HUES6 (cell line): ENCODE measurements around the gene TNIK.
A peak's percentile ranks its signal among the peaks of the same experiment; 100 is the strongest.
"Not testable (repeated sequence)": the region's sequence is repeated elsewhere in the genome, so short reads cannot be mapped to it uniquely, and the experiment has no call there.

Experiments
- H3K27ac ChIP-seq: 2 replicates; pipeline ENCODE4 v1.7.0; 2013; ENCODE audit warnings: low read depth, mild to moderate bottlenecking, low read length, inconsistent platforms
- H3K27me3 ChIP-seq: 2 replicates; pipeline ENCODE4 v1.6.1; 2013; ENCODE audit warnings: low read length; ENCODE audit not compliant: control insufficient read depth, insufficient read depth
- H3K36me3 ChIP-seq: 2 replicates; pipeline ENCODE4 v1.6.1; 2013; ENCODE audit warnings: low read length; ENCODE audit not compliant: control insufficient read depth, insufficient read depth
- H3K4me1 ChIP-seq: 2 replicates; pipeline ENCODE4 v1.6.1; 2013; ENCODE audit warnings: low read length; ENCODE audit not compliant: control insufficient read depth, insufficient read depth
- H3K4me3 ChIP-seq: 2 replicates; pipeline ENCODE4 v1.5.1; 2013; ENCODE audit warnings: low read depth, low read length
- H3K9ac ChIP-seq: one replicate; pipeline ENCODE4 v1.6.1; 2013; ENCODE audit warnings: mild to moderate bottlenecking, low read length
- H3K9me3 ChIP-seq: 2 replicates; pipeline ENCODE4 v1.6.1; 2013; ENCODE audit warnings: low read depth, low read length; ENCODE audit not compliant: control insufficient read depth, insufficient read depth

The TNIK gene

DNA sequence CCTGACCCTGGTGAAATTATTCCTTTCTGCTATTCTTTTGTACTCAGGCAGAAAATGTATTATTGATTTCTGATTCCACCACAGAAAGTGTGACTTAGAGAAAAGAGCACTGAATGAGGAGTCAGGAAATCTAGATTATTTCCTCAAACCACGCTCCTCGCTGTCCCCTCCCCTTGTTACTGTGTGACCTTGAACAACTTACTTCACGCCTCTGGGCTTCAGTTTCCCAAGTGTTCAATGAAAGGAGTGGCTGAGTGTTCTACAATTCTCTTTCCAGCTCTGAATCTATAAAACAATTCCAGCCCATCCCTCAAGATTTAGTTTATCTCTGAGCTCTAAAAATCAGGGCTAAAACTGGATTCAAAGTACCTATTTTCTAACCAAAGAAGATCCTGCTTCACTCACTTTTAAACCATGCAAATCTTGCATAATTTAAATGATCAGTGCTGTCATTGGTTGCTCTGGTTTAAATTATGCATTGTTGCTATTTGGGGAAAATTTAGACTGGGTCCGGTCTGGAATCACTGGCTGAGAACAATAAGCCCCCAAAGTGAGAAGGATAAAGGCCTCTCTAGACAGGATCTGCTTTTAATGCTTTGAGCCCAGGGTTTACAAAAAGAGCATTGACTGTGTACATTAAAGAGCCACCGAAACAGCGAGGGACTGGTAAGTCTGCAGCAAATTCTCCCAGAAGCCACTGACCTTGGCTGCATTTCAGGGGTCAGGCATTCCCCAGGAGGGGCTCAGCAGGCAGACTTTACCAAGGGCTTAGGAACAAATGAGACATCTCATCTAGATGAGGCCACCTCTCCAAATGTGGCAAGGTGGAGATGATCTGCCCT lies 3.2 kb downstream of the TNIK start:
- Histone ChIP-seq H3K36me3 (no peaks in the 10 kb centered on the region), H3K4me1 (peaks cover 50% of the 10 kb centered on the region), H3K9me3 (no peaks in the 10 kb centered on the region), H3K27ac (no peak overlapping the region), H3K27me3 (peaks cover 26% of the 10 kb centered on the region; the same call in 1 of the 2 replicates), H3K9ac (peak overlapping the region; percentile 51), H3K4me3 (peak overlapping the region; percentile 99)

DNA sequence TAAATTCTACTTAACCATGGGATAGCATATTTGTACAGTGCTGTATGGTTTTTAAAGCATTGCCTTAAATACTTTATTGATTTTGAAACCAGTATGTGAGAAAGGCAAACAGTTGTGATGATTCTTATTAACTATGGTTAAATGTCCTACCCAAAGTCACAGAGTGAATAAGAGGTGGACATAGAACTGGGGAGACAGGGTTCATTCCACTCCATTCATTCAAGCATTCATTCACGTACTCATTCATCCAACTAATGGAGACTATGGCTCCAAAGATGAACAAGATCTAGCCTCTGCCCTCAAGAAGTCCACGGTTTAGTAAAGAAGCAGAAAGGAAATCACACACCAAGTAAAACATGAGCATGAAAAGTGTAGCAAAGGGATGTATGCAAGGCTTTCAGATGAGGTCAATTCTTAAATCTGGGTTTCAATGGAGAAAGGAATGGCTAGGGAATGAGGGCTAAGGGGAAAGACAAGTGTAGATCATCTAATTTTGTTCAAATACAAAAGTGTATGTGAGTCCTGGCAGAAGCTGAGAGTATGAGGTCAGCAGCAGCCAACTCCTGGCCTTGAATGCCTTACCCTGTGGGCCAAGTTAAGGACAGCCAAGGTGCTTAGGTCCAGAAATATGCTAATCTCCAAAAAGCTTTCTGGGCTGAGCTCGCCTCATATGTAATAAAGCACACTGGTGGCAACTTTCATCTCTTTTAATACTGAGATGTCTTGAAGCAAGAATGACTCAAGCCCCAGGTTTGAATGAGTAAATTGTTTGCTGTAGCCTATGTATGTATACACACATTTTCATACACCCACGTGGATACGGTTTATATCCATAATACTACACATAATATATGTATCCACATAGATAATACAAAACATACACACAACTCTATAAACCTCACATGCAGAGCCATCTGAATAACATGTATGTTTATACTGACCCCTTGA lies 4.3 kb downstream of the TNIK start:
- Histone ChIP-seq H3K4me1 (peaks cover 44% of the 10 kb centered on the region), H3K27me3 (peaks cover 15% of the 10 kb centered on the region; the same call in 1 of the 2 replicates), H3K27ac (no peak overlapping the region), H3K9ac (no peak overlapping the region), H3K9me3 (no peaks in the 10 kb centered on the region), H3K36me3 (no peaks in the 10 kb centered on the region), H3K4me3 (no peak overlapping the region)

DNA sequence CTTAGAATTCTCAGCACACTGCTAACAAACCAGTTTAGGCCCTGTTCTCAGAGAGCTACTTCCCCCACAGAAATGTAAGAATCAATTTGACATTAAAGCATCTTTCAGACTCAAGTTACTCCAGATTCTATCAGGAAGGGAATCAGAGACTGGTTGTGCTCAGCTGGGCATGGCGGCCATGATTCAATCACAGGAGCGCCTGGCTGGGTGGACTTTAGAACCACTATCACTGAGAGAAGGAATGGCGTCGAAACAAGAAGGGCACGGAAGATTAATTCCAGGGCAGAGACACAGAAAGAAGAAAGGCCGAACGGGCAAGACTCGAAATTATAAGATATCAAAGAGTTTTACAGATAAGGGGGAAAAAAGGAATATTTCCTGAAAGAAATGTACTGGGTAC lies 6.2 kb downstream of the TNIK start:
- H3K27me3 ChIP-seq = peaks cover 5% of the 10 kb centered on the region; the same call in 1 of the 2 replicates
- H3K9me3 ChIP-seq = no peaks in the 10 kb centered on the region
- H3K36me3 ChIP-seq = no peaks in the 10 kb centered on the region
- H3K4me3 ChIP-seq = no peak overlapping the region
- H3K9ac ChIP-seq = no peak overlapping the region
- H3K27ac ChIP-seq = no peak overlapping the region
- H3K4me1 ChIP-seq = peaks cover 44% of the 10 kb centered on the region

DNA sequence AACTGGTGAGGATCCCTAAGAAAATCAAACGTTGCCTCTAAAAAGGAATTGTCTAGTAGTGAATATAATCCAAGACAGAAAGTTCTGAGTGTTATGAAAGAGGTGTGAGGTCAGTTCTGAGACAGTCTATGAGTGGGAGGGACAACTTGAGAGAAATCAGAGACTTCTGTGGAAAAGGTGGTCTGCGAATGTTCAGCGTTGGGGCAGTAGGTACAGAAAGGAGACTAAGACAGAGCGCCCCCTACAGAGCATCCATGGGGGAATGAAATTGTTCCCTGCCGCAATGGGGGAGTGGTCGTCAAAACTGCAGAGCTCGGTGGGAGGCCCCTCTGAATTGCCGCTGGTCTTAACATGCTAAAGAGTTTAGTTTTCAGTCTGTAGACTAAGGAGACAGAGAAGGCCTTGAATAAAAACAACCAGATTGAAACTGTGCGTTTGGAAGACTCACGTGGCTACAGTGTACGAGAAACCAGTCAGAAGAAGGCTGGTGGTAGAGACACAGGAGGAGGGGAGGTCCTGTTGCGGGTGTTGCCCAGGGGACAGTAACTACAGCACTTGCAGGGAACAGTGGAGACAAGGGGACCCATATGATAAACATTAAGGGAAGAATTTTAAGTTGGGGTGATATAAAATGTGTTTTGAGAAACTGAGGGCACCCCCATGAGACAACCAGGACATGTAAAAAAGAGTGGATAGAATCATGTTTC lies 6.9 kb downstream of the TNIK start:
- Histone ChIP-seq H3K4me3 (peak overlapping the region; percentile 27), H3K4me1 (peaks cover 44% of the 10 kb centered on the region), H3K36me3 (no peaks in the 10 kb centered on the region), H3K9ac (no peak overlapping the region), H3K9me3 (no peaks in the 10 kb centered on the region), H3K27ac (no peak overlapping the region), H3K27me3 (peaks cover 4% of the 10 kb centered on the region; the same call in 1 of the 2 replicates)

DNA sequence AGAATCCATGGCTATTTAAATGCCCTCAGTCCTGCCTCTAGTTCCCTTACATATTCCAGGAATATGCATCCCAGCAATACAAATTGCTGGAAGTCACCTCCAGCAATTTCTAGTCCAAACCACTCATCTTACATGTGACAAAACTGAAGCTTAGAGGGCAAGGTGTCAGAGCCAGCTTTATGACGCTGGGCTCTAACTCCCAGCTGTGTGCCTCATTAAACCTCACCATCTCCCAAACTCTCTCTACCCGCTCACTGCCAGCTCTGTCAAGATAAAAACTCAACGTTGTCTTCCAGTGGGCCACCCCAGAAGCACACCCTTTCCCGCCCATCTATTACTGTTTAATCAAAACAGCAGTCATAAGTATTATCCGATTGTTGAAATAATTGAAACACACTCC lies 7.9 kb downstream of the TNIK start:
- Histone ChIP-seq H3K9ac (no peak overlapping the region), H3K36me3 (no peaks in the 10 kb centered on the region), H3K27me3 (peaks cover 2% of the 10 kb centered on the region; the same call in 1 of the 2 replicates), H3K27ac (no peak overlapping the region), H3K9me3 (no peaks in the 10 kb centered on the region), H3K4me1 (peaks cover 40% of the 10 kb centered on the region), H3K4me3 (no peak overlapping the region)

DNA sequence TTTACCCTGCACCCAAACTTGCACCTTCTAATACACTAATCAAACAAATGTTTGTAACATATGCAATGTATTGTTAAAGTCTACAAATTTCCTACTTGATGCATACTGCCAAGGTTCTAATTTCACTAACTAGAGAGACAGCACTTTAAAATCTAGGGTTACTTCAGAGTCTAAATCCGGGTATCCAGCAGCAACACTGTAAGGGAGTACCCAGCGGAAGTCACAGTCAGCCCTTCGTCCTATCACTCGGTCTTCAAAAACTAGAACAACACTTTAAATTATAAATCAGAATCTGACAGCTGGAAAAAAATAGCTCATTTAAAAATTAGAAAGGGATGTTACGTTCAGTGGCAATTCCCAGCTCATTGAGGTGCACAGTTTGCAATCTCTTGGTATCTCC lies 8.3 kb downstream of the TNIK start:
- Histone ChIP-seq H3K27me3 (no peaks in the 10 kb centered on the region), H3K36me3 (no peaks in the 10 kb centered on the region), H3K4me1 (peaks cover 36% of the 10 kb centered on the region), H3K4me3 (no peak overlapping the region), H3K9ac (no peak overlapping the region), H3K27ac (no peak overlapping the region), H3K9me3 (no peaks in the 10 kb centered on the region)

DNA sequence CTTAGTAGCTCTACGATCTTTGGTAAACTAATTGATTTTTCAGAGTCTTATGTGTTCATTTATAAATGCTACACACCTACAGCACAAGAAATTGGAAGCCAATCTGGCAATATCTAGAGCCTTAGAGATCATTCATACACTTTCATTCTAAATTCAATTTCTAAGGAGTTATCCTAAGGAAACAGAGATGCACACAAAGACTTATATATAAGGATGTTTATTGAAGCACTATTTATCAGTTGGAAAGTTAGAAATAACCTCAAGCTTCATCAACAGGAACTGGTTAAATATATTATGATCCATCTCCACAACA lies 12.7 kb downstream of the TNIK start:
- H3K4me3 ChIP-seq, H3K9me3 ChIP-seq, H3K27me3 ChIP-seq, H3K36me3 ChIP-seq, H3K27ac ChIP-seq, H3K9ac ChIP-seq: not testable (repeated sequence)
- H3K4me1 ChIP-seq = peaks cover 34% of the 10 kb centered on the region

DNA sequence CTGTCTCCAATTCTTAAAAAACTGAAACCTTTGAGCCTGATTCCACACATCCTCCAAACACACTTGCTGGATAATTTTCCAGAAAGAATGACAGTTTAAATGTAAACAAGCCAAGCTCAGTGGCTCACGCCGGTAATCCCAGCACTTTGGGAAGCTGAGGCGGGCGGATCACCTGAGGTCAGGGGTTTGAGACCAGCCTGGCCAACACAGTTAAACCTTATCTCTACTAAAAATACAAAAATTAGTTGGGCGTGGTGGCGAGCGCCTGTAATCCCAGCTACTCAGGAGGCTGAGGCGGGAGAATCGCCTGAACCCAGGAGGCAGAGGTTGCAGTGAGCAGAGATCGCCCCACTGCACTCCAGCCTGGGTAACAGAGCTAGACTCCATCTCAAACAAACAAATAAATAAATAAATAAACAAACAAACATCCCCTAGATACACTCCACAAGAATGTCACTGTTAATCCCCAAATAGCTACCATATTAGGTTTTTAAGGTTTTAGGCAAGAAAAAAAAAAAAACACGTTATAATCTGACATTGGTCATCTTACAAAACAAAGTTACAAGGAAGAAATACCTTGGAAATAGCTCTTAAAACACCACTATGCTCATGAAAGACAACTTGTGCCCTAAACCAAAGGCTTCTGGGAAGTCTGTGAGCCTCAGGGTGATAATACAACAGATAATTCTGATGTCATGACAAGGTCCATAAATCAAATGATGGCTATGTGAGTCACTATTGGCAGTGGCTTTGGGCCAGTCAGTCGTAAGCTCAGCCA lies 13.2 kb downstream of the TNIK start:
- no peak overlapping the region for H3K4me3 ChIP-seq
- H3K4me1 ChIP-seq = peaks cover 36% of the 10 kb centered on the region
- H3K36me3 ChIP-seq = no peaks in the 10 kb centered on the region
- no peaks in the 10 kb centered on the region for H3K9me3 ChIP-seq
- H3K9ac ChIP-seq = no peak overlapping the region
- H3K27ac ChIP-seq = no peak overlapping the region
- no peaks in the 10 kb centered on the region for H3K27me3 ChIP-seq

DNA sequence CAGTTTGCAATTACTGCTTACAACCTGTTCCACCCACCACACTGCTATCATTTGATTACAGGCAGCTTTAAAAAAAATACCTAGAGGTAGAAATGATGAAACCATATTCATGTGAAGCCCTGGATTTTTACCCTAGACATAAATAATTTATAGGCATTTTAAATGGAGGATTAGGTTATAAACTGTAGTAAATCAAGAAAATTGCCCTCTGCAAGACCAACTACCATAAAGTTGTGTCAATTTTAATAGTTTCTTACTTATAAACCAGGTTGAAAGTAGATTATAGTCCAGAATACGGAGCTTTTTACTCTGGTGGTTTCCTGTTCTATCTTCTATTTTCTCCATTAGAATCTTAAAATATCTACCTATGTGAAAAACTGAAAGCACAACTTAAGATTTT lies 13.9 kb downstream of the TNIK start:
- Histone ChIP-seq H3K36me3 (no peaks in the 10 kb centered on the region), H3K9me3 (no peaks in the 10 kb centered on the region), H3K4me3 (no peak overlapping the region), H3K27me3 (no peaks in the 10 kb centered on the region), H3K9ac (no peak overlapping the region), H3K27ac (no peak overlapping the region), H3K4me1 (peaks cover 40% of the 10 kb centered on the region)

DNA sequence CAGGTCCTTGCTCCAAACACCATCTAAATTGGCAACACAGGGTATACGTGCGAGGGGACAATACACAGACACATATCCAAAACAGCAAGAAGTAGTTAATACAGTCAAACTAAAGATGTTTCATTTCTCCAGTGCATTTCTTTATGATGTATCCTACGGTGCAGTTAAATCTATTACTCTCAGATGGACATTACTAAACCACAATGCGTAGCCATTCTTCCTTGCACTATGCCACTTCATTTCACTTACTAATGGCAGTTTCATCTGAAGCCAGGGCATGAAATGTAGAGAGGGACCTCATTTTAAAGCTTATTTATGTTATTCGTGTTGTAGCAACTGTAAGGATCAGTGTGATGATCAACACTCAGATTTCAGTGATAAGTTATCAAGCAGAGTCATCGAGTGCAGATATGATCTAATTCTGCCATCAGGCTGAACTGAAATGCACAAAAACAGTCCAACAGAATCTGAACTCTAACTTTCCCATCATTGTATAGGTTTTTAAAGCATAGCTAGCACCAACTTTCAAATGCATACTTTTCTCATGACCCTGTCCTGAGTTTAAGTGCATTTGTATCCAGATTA lies 14.5 kb downstream of the TNIK start:
- Histone ChIP-seq H3K4me1 (peaks cover 41% of the 10 kb centered on the region), H3K9ac (no peak overlapping the region), H3K27me3 (no peaks in the 10 kb centered on the region), H3K4me3 (no peak overlapping the region), H3K9me3 (no peaks in the 10 kb centered on the region), H3K27ac (no peak overlapping the region), H3K36me3 (no peaks in the 10 kb centered on the region)
